ENCODE data around the gene RBP2. TPM values are rescaled to one million over a fixed set of nuclear protein-coding genes. Genes with fewer than 3 reads are reported as not detected.

RBP2 gene
- total RNA-seq, 2 donors from 2014 or later = not detected

- Histone ChIP-seq H3K36me3 (ENCODE audit: control insufficient read depth, insufficient read depth, low read length) (no peaks in the 10 kb centered on the region), H3K27ac (ENCODE audit: low read depth, low read length) (no peak overlapping the region), H3K9me3 (ENCODE audit: control insufficient read depth, low read length) (no peaks in the 10 kb centered on the region), H3K9ac (ENCODE audit: extremely low read depth, low read length, poor library complexity, severe bottlenecking) (no peak overlapping the region), H3K4me3 (ENCODE audit: low read length) (no peak overlapping the region), H3K4me1 (ENCODE audit: control insufficient read depth, insufficient read depth, low read length) (no peaks in the 10 kb centered on the region), H3K27me3 (ENCODE audit: control insufficient read depth, insufficient read depth, low read length, poor library complexity, severe bottlenecking) (no peaks in the 10 kb centered on the region)
- Mint-ChIP-seq H3K9me3 (no peaks in the 10 kb centered on the region), H3K4me1 (no peaks in the 10 kb centered on the region), H3K36me3 (ENCODE audit: low read depth) (no peaks in the 10 kb centered on the region), H3K4me3 (no peak overlapping the region), H3K27me3 (ENCODE audit: insufficient read depth) (no peaks in the 10 kb centered on the region), H3K27ac (no peak overlapping the region)
- no peak for DNase-seq
- TF ChIP-seq CTCF (conservative IDR thresholded peaks at IDR 0.05) = no peak
- WGBS, 2 experiments (ENCODE audit: insufficient coverage in 1 of 2, insufficient read length in 1 of 2) = 93 to 100% methylated on average over 1 to 5 of the region's 5 CpGs
Observed at GRCh38 chr3:139466360-139466759, 10.0 kb downstream of the RBP2 start.

- H3K36me3 Mint-ChIP-seq (ENCODE audit: low read depth) = no peaks in the 10 kb centered on the region
- no peak overlapping the region for H3K4me3 Mint-ChIP-seq
- Histone ChIP-seq H3K9ac (ENCODE audit: extremely low read depth, low read length, poor library complexity, severe bottlenecking) (no peak overlapping the region), H3K9me3 (ENCODE audit: control insufficient read depth, low read length) (no peaks in the 10 kb centered on the region), H3K4me3 (ENCODE audit: low read length) (no peak overlapping the region), H3K4me1 (ENCODE audit: control insufficient read depth, insufficient read depth, low read length) (no peaks in the 10 kb centered on the region), H3K27me3 (ENCODE audit: control insufficient read depth, insufficient read depth, low read length, poor library complexity, severe bottlenecking) (no peaks in the 10 kb centered on the region), H3K27ac (ENCODE audit: low read depth, low read length) (no peak overlapping the region), H3K36me3 (ENCODE audit: control insufficient read depth, insufficient read depth, low read length) (no peaks in the 10 kb centered on the region)
- H3K27me3 Mint-ChIP-seq (ENCODE audit: insufficient read depth) = no peaks in the 10 kb centered on the region
- TF ChIP-seq CTCF (conservative IDR thresholded peaks at IDR 0.05) = no peak
- 90% methylated on average over 7 of the region's 7 CpGs; no CpG with 5 or more reads in 1 of the 2 experiments for WGBS, 2 experiments (ENCODE audit: insufficient coverage in 1 of 2, insufficient read length in 1 of 2)
- H3K9me3 Mint-ChIP-seq = no peaks in the 10 kb centered on the region
- no peaks in the 10 kb centered on the region for H3K4me1 Mint-ChIP-seq
- DNase-seq = no peak
- H3K27ac Mint-ChIP-seq = no peak overlapping the region
Observed at GRCh38 chr3:139465636-139466035, 10.7 kb downstream of the RBP2 start.

GRCh38 chr3:139463466-139463865 is 12.8 kb downstream of the RBP2 start:
- H3K4me3 ChIP-seq (ENCODE audit: low read length) = no peak overlapping the region
- H3K4me1 Mint-ChIP-seq = no peaks in the 10 kb centered on the region
- no peak overlapping the region for H3K4me3 Mint-ChIP-seq
- no peaks in the 10 kb centered on the region for H3K4me1 ChIP-seq (ENCODE audit: control insufficient read depth, insufficient read depth, low read length)
- no peak for TF ChIP-seq CTCF (conservative IDR thresholded peaks at IDR 0.05)
- DNase-seq = no peak
- H3K27ac Mint-ChIP-seq = no peak overlapping the region
- H3K27me3 ChIP-seq (ENCODE audit: control insufficient read depth, insufficient read depth, low read length, poor library complexity, severe bottlenecking) = no peaks in the 10 kb centered on the region
- 63 to 81% methylated on average over 2 to 3 of the region's 3 CpGs for WGBS, 2 experiments (ENCODE audit: insufficient coverage in 1 of 2, insufficient read length in 1 of 2)
- H3K27me3 Mint-ChIP-seq (ENCODE audit: insufficient read depth) = no peaks in the 10 kb centered on the region
- no peak overlapping the region for H3K9ac ChIP-seq (ENCODE audit: extremely low read depth, low read length, poor library complexity, severe bottlenecking)
- H3K27ac ChIP-seq (ENCODE audit: low read depth, low read length) = no peak overlapping the region
- H3K9me3 Mint-ChIP-seq = no peaks in the 10 kb centered on the region
- H3K36me3 ChIP-seq (ENCODE audit: control insufficient read depth, insufficient read depth, low read length) = no peaks in the 10 kb centered on the region
- no peaks in the 10 kb centered on the region for H3K36me3 Mint-ChIP-seq (ENCODE audit: low read depth)
- no peaks in the 10 kb centered on the region for H3K9me3 ChIP-seq (ENCODE audit: control insufficient read depth, low read length)
